ENCODE results near the gene PPP2R2C. TPM values are rescaled to one million over a fixed set of nuclear protein-coding genes. Genes with fewer than 3 reads are reported as not detected.

The PPP2R2C gene
- total RNA-seq, 1 experiment from 2014 or later = not detected

- Histone ChIP-seq H3K27me3 (replicated peaks; ENCODE audit: control insufficient read depth, insufficient read depth, low read length) (no peaks in the 10 kb centered on the region), H3K36me3 (ENCODE audit: control insufficient read depth, insufficient read depth, low read length) (no peaks in the 10 kb centered on the region), H3K9me3 (no peaks in the 10 kb centered on the region), H3K4me3 (ENCODE audit: low read depth, low read length) (no peak overlapping the region), H3K4me1 (no peaks in the 10 kb centered on the region)
- no peak for TF ChIP-seq CTCF (IDR thresholded peaks at IDR 0.05; ENCODE audit: insufficient read depth in 1 of 2, low read depth in 1 of 2, low read length in 1 of 2, severe bottlenecking in 1 of 2, unreplicated experiment in 1 of 2)
- no TSS peak for BruUV-seq (replicated peaks)
- ChIA-PET CTCF (interaction anchor here (1.0 to 1.5 kb wide), 3 partner anchors 61 to 74 kb away, joined by 4 read pairs; no protein-coding TSS in a partner anchor), POLR2A (no interaction called here)
- Mint-ChIP-seq H3K4me1 (ENCODE audit: low read depth, unreplicated experiment) (no peaks in the 10 kb centered on the region), H3K27ac (ENCODE audit: unreplicated experiment) (no peak overlapping the region), H3K27me3 (ENCODE audit: insufficient read depth, unreplicated experiment) (peaks cover 6% of the 10 kb centered on the region), H3K9me3 (ENCODE audit: unreplicated experiment) (no peaks in the 10 kb centered on the region), H3K36me3 (ENCODE audit: insufficient read depth, unreplicated experiment) (no peaks in the 10 kb centered on the region), H3K4me3 (ENCODE audit: unreplicated experiment) (no peak overlapping the region)
- intact Hi-C loops (cut with micrococcal nuclease; ENCODE audit: unreplicated experiment) = loop anchor here (10.0 kb wide), 1 partner anchor 330 kb away; no protein-coding TSS in a partner anchor
- no peak for DNase-seq
These were observed 147.9 kb downstream of the PPP2R2C start for GRCh38 chr4:6324461-6324998.

- Histone ChIP-seq H3K4me1 (no peaks in the 10 kb centered on the region), H3K9me3 (no peaks in the 10 kb centered on the region), H3K4me3 (ENCODE audit: low read depth, low read length) (no peak overlapping the region), H3K27me3 (replicated peaks; ENCODE audit: control insufficient read depth, insufficient read depth, low read length) (no peaks in the 10 kb centered on the region), H3K36me3 (ENCODE audit: control insufficient read depth, insufficient read depth, low read length) (no peaks in the 10 kb centered on the region)
- no peaks in the 10 kb centered on the region for H3K27me3 Mint-ChIP-seq (ENCODE audit: insufficient read depth, unreplicated experiment)
- H3K9me3 Mint-ChIP-seq (ENCODE audit: unreplicated experiment) = no peaks in the 10 kb centered on the region
- ChIA-PET POLR2A (no interaction called here), CTCF (no interaction called here)
- H3K36me3 Mint-ChIP-seq (ENCODE audit: insufficient read depth, unreplicated experiment) = no peaks in the 10 kb centered on the region
- no peaks in the 10 kb centered on the region for H3K4me1 Mint-ChIP-seq (ENCODE audit: low read depth, unreplicated experiment)
- no peak for DNase-seq
- H3K4me3 Mint-ChIP-seq (ENCODE audit: unreplicated experiment) = no peak overlapping the region
- no TSS peak for BruUV-seq (replicated peaks)
- intact Hi-C loops (cut with micrococcal nuclease; ENCODE audit: unreplicated experiment) = loop anchor here (10.0 kb wide), 1 partner anchor 328 kb away; no protein-coding TSS in a partner anchor
- no peak for TF ChIP-seq CTCF (IDR thresholded peaks at IDR 0.05; ENCODE audit: insufficient read depth in 1 of 2, low read depth in 1 of 2, low read length in 1 of 2, severe bottlenecking in 1 of 2, unreplicated experiment in 1 of 2)
- no peak overlapping the region for H3K27ac Mint-ChIP-seq (ENCODE audit: unreplicated experiment)
These were observed 149.4 kb downstream of the PPP2R2C start for GRCh38 chr4:6322761-6323566.

- intact Hi-C loops (cut with micrococcal nuclease; ENCODE audit: unreplicated experiment) = loop anchor here (10.0 kb wide), 1 partner anchor 327 kb away; no protein-coding TSS in a partner anchor
- Mint-ChIP-seq H3K36me3 (ENCODE audit: insufficient read depth, unreplicated experiment) (no peaks in the 10 kb centered on the region), H3K9me3 (ENCODE audit: unreplicated experiment) (no peaks in the 10 kb centered on the region), H3K27ac (ENCODE audit: unreplicated experiment) (no peak overlapping the region), H3K27me3 (ENCODE audit: insufficient read depth, unreplicated experiment) (peaks cover 3% of the 10 kb centered on the region), H3K4me1 (ENCODE audit: low read depth, unreplicated experiment) (no peaks in the 10 kb centered on the region), H3K4me3 (ENCODE audit: unreplicated experiment) (no peak overlapping the region)
- CTCF ChIA-PET = no interaction called here
- no peaks in the 10 kb centered on the region for H3K36me3 ChIP-seq (ENCODE audit: control insufficient read depth, insufficient read depth, low read length)
- TF ChIP-seq CTCF (IDR thresholded peaks at IDR 0.05; ENCODE audit: insufficient read depth in 1 of 2, low read depth in 1 of 2, low read length in 1 of 2, severe bottlenecking in 1 of 2, unreplicated experiment in 1 of 2) = no peak
- no peaks in the 10 kb centered on the region for H3K27me3 ChIP-seq (replicated peaks; ENCODE audit: control insufficient read depth, insufficient read depth, low read length)
- no peak overlapping the region for H3K4me3 ChIP-seq (ENCODE audit: low read depth, low read length)
- no peaks in the 10 kb centered on the region for H3K4me1 ChIP-seq
- H3K9me3 ChIP-seq = no peaks in the 10 kb centered on the region
- no TSS peak for BruUV-seq (replicated peaks)
- DNase-seq = no peak
- POLR2A ChIA-PET = no interaction called here
These were observed 150.2 kb downstream of the PPP2R2C start for GRCh38 chr4:6322067-6322760.
